IPS-NIHi7 (cell line): ENCODE data around the gene SLC22A23.

ENCODE experiments used
- DNase-seq: peaks from one replicate; pipeline ENCODE4 v3.0.0; 2012; ENCODE audit warnings: mixed read lengths; ENCODE audit errors: extremely low spot score

The SLC22A23 gene

DNA sequence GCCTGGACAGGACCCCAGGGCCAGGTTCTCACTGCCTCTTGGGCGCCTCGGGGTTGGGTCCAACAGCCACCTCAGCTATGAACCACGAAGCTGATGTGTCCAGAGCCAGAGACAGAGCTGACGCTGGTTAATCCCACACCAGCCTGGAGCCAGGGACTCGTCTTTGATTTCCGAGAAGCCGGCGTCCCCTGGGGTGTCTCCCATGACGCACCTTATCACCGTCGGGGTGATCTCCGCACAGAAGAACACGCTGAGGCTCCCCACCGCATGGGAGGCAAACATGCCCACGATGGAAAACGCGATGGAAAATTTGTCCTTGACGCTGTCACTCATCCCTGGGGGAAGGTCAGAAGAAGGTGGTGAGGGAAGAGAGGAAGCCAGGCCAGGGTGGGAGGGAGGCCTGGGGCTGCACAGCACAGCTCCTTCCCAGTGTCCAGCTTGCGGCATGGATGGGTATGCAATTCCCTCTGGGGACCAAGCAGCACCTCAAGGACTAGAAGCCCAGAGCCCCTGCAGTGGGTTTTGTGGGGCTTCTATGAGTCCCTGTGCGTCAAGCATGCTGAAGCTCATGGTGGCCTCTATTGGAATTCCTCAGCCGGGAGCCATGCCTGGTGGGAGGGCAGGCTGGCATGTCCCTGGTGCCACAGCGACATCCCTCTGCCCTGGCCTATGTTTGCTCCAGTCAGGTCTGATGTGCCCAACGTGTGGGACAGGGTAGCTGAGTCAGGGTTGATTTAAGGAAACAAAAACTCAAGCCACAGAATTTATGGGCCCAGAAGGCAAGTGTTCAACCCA, 173.0 kb downstream of the SLC22A23 start:
- no peak for DNase-seq

GRCh38 chr6:3283241-3283640, 173.6 kb downstream of the SLC22A23 start:
- no peak for DNase-seq

GRCh38 chr6:3282476-3283236, 174.2 kb downstream of the SLC22A23 start:
- DNase-seq = no peak

- no peak for DNase-seq
These were observed 175.0 kb downstream of the SLC22A23 start for GRCh38 chr6:3281631-3282475.

- no peak for DNase-seq
These were observed 175.9 kb downstream of the SLC22A23 start for GRCh38 chr6:3280866-3281465.

- no peak for DNase-seq
These were observed 176.8 kb downstream of the SLC22A23 start for GRCh38 chr6:3280091-3280490.

- DNase-seq = no peak
These were observed 178.2 kb downstream of the SLC22A23 start for GRCh38 chr6:3278691-3279090.

- no peak for DNase-seq
These were observed 178.9 kb downstream of the SLC22A23 start for GRCh38 chr6:3277851-3278416.

GRCh38 chr6:3277251-3277650, 179.6 kb downstream of the SLC22A23 start:
- no peak for DNase-seq

DNA sequence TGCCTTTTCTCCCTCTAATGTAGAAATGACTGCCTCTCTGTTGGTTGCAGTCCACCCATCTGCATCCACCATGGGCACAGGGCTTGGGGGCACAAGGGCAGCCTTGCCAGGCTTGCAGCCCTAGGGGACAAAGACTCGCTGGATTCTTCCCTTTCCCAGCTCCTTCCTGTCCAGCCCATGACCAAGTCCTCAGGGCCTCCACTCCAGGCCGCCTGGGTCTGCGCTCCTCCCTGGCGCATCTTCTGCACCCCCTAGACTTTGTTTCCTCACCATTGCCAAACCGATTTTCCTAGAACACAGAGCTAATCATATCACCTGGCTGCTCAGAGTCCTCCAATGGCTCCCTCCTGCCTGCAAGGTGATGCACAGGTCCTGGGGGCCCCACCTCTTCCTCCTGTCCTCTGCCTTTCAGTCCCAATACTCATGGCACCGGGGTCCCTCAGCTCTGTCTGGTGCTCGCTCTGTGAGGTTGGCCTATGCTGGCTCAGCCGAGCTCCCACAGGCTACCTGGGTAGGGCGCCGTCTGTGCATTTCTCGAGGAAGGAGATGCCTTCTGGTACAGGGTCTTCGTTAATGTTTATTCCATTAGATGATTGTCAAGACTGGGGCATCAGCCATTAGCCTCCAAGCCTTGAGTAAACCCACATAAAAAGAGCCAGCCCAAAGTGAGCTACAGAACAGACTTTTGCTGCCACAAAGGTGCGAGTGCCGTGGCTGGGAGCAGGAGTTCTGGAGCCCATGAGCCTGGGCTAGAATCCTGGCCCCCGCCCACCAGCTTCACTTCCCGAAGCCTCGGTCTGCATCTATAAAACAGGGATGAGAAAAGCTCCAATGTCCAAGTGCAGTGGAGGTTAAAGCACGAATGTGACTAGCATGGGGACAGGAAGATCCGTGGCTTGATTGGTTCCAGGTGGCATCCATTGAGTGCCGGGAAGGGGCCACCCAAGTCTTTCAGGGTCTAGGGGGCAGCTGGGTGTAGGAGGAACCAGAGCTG, 180.4 kb downstream of the SLC22A23 start:
- DNase-seq = no peak

DNA sequence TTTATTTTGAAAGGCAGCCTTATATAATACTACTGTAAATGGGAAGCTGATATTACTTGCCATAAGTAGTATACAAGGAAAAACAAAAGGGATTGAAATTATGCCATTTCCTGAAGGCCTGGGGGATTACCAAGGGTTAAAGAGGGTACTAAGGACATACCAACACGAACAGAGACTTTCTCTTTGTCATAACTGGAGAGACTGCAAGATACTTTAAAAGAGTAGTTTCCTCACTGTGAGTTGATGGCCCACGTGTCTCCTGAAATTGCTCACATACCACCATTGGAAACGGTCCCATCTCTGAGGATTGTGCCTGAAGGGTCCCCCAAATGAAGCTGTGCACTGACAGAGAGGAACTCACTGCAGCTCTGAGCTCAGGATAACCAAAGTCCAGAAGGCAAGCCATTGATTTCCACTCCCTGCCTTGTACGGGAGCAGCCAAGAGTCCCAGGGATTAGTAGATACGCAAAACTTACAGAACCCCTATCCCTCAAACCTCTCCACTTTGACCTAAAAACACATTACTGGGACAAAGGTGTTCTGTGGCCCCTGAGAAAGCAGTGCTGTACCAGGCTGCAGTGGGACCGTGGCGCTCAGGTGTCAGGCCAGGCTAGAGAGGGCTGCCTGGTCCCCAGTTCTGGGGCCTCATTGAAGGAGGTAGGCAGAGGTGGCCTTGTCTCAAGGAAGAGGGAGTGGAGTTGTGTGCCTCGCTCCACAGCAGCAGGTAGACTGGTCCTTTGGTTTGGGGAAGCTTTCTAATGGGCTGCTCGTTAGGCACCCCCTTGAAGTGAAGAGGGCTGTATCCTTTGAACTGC, 182.9 kb downstream of the SLC22A23 start:
- DNase-seq = no peak

- DNase-seq = no peak
These were observed 183.8 kb downstream of the SLC22A23 start for GRCh38 chr6:3272911-3273547.

GRCh38 chr6:3271756-3272155, 185.1 kb downstream of the SLC22A23 start:
- no peak for DNase-seq

DNA sequence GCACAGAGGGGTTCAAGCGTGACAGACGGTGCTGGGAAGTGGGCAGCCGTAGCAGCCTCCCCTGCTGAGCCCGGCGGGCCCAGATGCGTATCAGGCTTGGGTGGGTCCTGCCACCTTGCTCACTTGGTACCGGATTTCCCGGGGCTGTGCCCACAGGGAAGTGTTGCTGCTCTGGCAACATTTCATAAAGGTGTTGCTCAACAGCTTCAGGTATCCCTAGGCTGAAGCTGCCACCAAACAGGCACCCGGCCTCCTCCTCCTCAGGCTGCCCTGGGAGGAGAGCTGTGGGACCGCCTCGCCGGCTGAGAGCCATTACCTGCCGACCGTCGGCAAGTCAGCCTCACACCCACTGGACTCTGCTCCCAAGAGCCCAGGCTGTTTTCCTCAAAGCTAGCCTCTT, 186.6 kb downstream of the SLC22A23 start:
- DNase-seq = no peak

DNA sequence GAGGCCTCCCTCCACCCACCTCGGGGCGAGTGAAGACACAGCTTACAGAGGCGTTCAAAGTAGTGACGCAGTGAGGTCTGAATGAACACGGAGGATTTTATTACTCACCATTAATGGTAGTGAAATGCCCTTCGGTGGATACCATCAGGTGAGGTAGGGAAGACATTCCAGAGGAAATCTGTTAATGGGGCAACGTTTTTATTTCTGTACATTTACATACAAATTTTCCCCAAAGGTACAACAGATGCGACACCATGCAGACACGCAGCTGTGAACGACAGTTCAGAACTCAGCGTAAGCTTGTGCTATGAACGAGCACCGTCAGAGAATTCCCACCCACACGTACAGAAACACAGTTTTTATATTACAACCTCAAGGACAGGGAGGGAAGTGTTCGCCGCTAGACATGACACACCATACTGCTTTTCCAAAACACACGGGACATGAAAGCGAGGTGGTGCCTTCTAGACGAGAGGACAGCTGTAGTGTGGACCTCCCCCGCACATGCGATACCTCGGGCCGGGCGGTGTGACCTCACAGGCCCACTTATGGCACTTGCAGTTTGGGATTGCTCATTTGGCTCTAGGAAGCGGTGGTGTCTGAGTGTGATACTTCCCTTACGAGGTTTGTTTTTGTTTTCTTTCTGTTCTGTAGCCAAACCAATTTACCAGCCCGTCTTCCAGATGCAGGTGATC, 187.4 kb downstream of the SLC22A23 start:
- DNase-seq = no peak

DNA sequence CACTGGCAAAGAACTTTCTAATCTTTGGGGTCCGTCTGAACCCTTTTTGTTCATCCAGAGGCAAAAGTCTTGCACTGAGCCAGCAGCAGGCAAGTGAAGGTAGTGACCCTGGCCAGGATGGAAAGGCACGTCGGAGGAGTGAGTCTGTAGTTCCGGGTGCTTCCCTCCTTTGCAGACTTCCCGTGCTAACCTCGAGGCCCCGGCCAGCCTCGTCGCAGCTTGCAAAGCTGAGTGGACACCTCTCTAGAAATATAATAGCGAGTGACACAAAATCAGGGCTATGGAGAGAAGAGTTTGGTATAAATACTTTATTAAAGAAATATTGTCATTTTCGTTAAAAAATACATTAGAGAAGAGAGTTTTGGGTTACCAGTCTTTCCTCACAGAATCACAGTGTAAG, 188.2 kb downstream of the SLC22A23 start:
- DNase-seq = no peak

GRCh38 chr6:3267162-3267561, 189.7 kb downstream of the SLC22A23 start:
- DNase-seq = no peak

- no peak for DNase-seq
These were observed 190.7 kb downstream of the SLC22A23 start for GRCh38 chr6:3266170-3266569.
